BLaER1 treated with 17β-estradiol and CSF1 and Interleukin-3, amounts not matched to agents 10 nM and 100 nM (cell line): Measurements from ENCODE around the gene MBD3L2B.
A peak's percentile ranks its signal among the peaks of the same experiment; 100 is the strongest.

Source experiments
- H3K27ac ChIP-seq, 11 experiments: shearing (Covaris generic); formaldehyde crosslinking; 2 replicates each; pipeline ENCODE4 v1.8.1; 2022
- H3K27me3 ChIP-seq, 11 experiments: shearing (Covaris generic); formaldehyde crosslinking; 2 replicates each; pipeline ENCODE4 v1.8.1; 2022
- H3K36me3 ChIP-seq, 11 experiments: shearing (Covaris generic); formaldehyde crosslinking; 2 replicates each; pipeline ENCODE4 v1.8.1; 2022
- H3K4me1 ChIP-seq, 10 experiments: shearing (Covaris generic); formaldehyde crosslinking; 2 replicates each; pipeline ENCODE4 v1.8.1; 2022
- H3K4me2 ChIP-seq, 11 experiments: shearing (Covaris generic); formaldehyde crosslinking; 2 replicates each; pipeline ENCODE4 v1.8.1; 2022
- H3K4me3 ChIP-seq, 10 experiments: shearing (Covaris generic); formaldehyde crosslinking; 2 replicates each; pipeline ENCODE4 v1.8.1; 2022
- H3K9ac ChIP-seq, 11 experiments: shearing (Covaris generic); formaldehyde crosslinking; 2 replicates each; pipeline ENCODE4 v1.8.1; 2022
- H3K9me3 ChIP-seq, 11 experiments: shearing (Covaris generic); formaldehyde crosslinking; replicated peaks in 1 of 11; 2 replicates each; pipeline ENCODE4 v1.8.1; 2022
- H4K20me1 ChIP-seq, 11 experiments: shearing (Covaris generic); formaldehyde crosslinking; 2 replicates each; pipeline ENCODE4 v1.8.1; 2022
- Cebpa-rat ChIP-seq, 11 experiments: shearing (Covaris generic); IDR thresholded peaks; 2 replicates each; pipeline ENCODE4 v1.8.1; 2022

Gene MBD3L2B

GRCh38 chr19:7010722-7011593 is 10.3 kb downstream of the MBD3L2B start:
- no peaks in the 10 kb centered on the region for H3K27me3 ChIP-seq
- no peak overlapping the region for H3K9ac ChIP-seq
- H3K9me3 ChIP-seq, result peaks cover 0 to 4% (median 0%) of the 10 kb centered on the region in 11 experiments; a peak in 2 of 22 replicates
- no peak overlapping the region for H3K4me3 ChIP-seq
- H3K36me3 ChIP-seq, result no peaks in the 10 kb centered on the region
- H4K20me1 ChIP-seq, result no peaks in the 10 kb centered on the region
- no peak overlapping the region for H3K4me2 ChIP-seq
- H3K4me1 ChIP-seq, result peaks cover 20 to 45% (median 26%) of the 10 kb centered on the region in 10 experiments
- no peak overlapping the region for H3K27ac ChIP-seq
- TF ChIP-seq Cebpa-rat (IDR thresholded peaks at IDR 0.05), result no peak

DNA sequence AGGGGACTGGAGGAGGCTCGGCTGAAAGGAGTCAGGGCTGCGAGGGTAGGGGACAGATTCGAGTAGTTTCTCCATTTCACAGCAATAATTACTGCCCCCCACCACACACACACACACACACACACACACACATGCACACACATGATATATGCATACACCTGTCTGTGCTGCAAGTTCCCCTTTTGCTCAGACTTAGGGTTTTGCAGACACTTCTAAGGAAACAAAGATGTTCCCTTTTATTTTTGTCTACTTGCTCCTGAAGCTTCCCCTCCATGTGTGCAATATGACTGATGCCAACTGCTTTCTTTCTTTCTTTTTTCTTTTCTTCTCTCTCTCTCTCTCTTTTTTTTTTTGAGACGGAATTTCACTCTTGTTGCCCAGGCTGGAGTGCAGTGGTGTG is 13.4 kb downstream of the MBD3L2B start:
- H3K4me3 ChIP-seq, result no peak overlapping the region
- no peaks in the 10 kb centered on the region for H3K27me3 ChIP-seq
- H3K9me3 ChIP-seq, result peaks cover 0 to 4% (median 0%) of the 10 kb centered on the region in 11 experiments; a peak in 2 of 22 replicates
- 0 out of 22 replicates have a peak overlapping the region, but pooled peaks of 2 of the 11 experiments have one; percentile 9 to 37 for H3K4me2 ChIP-seq
- no peak overlapping the region for H3K27ac ChIP-seq
- TF ChIP-seq Cebpa-rat (IDR thresholded peaks at IDR 0.05), result no peak
- no peaks in the 10 kb centered on the region for H3K36me3 ChIP-seq
- H3K9ac ChIP-seq, result no peak overlapping the region
- no peaks in the 10 kb centered on the region for H4K20me1 ChIP-seq
- H3K4me1 ChIP-seq, result peaks cover 9 to 24% (median 12%) of the 10 kb centered on the region in 10 experiments

DNA sequence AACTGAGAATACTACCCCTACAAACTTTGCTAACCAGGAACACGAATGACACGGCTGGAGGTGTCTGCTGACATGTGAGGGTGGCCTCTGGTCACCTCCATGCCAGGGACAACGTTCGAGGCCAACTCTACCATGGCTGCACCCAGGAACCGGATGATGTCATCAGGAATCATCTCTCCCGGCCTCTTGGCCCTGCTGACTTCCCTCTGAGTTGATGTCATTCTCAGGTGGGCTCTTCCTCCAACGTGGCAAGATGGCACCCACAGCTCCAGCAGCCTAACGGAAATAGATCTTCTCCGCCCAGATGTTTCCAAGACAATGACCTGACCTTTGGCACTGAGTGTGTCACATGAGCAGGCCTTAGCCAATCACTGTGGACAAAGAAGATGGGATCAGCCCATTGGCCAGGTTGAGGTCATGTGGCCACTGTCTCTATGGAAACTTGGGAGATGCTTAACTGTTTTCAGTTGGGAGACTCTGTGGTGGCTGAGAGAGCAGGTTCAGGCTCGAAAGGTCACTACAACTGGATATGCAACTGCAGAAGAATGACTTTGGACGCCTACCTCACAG is 15.0 kb downstream of the MBD3L2B start:
- H3K4me2 ChIP-seq, result no peak overlapping the region

DNA sequence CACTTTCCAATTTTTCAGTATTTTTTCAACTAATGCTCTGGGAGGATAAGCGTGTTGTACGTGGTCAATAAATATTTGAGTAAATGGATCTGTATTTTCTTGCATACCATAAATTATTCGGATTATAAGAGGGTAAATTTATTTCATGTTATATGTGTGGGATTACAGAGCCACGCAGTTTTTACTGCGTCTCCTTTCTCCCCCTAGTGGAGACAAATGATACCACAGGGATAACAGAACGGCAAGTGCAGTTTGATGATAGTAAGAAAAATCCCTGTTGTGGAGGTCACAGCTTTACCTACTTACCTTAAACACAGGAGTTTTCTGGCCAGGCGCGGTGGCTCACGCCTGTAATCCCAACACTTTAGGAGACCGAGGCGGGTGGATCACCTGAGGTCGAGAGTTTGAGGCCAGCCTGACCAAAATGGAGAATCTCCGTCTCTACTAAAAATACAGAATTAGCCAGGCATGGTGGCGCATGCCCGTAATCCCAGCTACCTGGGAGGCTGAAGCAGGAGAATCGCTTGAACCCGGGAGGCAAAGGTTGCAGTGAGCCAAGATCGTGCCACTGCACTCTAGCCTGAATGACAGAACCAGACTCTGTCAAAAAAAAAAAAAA is 16.8 kb downstream of the MBD3L2B start:
- no peak for TF ChIP-seq Cebpa-rat (IDR thresholded peaks at IDR 0.05)
- H3K4me3 ChIP-seq, result no peak overlapping the region
- H4K20me1 ChIP-seq, result no peaks in the 10 kb centered on the region
- no peaks in the 10 kb centered on the region for H3K36me3 ChIP-seq
- H3K27me3 ChIP-seq, result no peaks in the 10 kb centered on the region
- no peak overlapping the region for H3K9ac ChIP-seq
- H3K4me2 ChIP-seq, result no peak overlapping the region
- peaks cover 0 to 4% (median 0%) of the 10 kb centered on the region in 11 experiments; a peak in 3 of 22 replicates for H3K9me3 ChIP-seq
- H3K27ac ChIP-seq, result no peak overlapping the region
- peaks cover 7 to 51% (median 19%) of the 10 kb centered on the region in 10 experiments for H3K4me1 ChIP-seq

More for the DNA sequence above, 15.0 kb downstream of the MBD3L2B start:
- H3K9me3 ChIP-seq, result peaks cover 0 to 4% (median 0%) of the 10 kb centered on the region in 11 experiments; a peak in 2 of 22 replicates
- TF ChIP-seq Cebpa-rat (IDR thresholded peaks at IDR 0.05), result no peak
- H3K4me1 ChIP-seq, result peaks cover 9 to 38% (median 12%) of the 10 kb centered on the region in 10 experiments
- H3K27ac ChIP-seq, result no peak overlapping the region
- no peaks in the 10 kb centered on the region for H3K27me3 ChIP-seq
- no peak overlapping the region for H3K4me3 ChIP-seq
- H3K36me3 ChIP-seq, result no peaks in the 10 kb centered on the region
- H3K9ac ChIP-seq, result no peak overlapping the region
- H4K20me1 ChIP-seq, result no peaks in the 10 kb centered on the region

- TF ChIP-seq Cebpa-rat (IDR thresholded peaks at IDR 0.05), result no peak
- Histone ChIP-seq H4K20me1 (no peaks in the 10 kb centered on the region), H3K27me3 (no peaks in the 10 kb centered on the region), H3K27ac (peak overlapping the region in 5 of 11 experiments; percentile 54 to 92 (median 88); a peak in 9 of 22 replicates), H3K9me3 (peaks cover 0 to 26% (median 3%) of the 10 kb centered on the region in 11 experiments; a peak in 9 of 22 replicates), H3K4me2 (peak overlapping the region in 7 of 11 experiments; percentile 6 to 94 (median 70); a peak in 11 of 22 replicates), H3K9ac (peak overlapping the region in 4 of 11 experiments; percentile 13 to 75 (median 72); a peak in 5 of 22 replicates), H3K4me1 (peaks cover 0 to 70% (median 15%) of the 10 kb centered on the region in 10 experiments; a peak in 13 of 20 replicates), H3K4me3 (peak overlapping the region in 2 of 10 experiments; percentile 11 to 31; a peak in 1 of 20 replicates), H3K36me3 (no peaks in the 10 kb centered on the region)
Measured at GRCh38 chr19:7000816-7001215, 20.4 kb downstream of the MBD3L2B start.

GRCh38 chr19:7000333-7000732 is 20.9 kb downstream of the MBD3L2B start:
- Histone ChIP-seq H3K36me3 (peaks cover 0 to 3% (median 0%) of the 10 kb centered on the region in 11 experiments; a peak in 2 of 22 replicates), H3K9me3 (peaks cover 2 to 31% (median 7%) of the 10 kb centered on the region in 11 experiments; a peak in 14 of 22 replicates), H3K27me3 (no peaks in the 10 kb centered on the region), H3K27ac (peak overlapping the region in 5 of 11 experiments; percentile 54 to 92 (median 88); a peak in 9 of 22 replicates), H3K9ac (peak overlapping the region in 4 of 11 experiments; percentile 13 to 75 (median 72); a peak in 5 of 22 replicates), H3K4me3 (peak overlapping the region in 2 of 10 experiments; percentile 11 to 31; a peak in 1 of 20 replicates), H4K20me1 (no peaks in the 10 kb centered on the region), H3K4me2 (peak overlapping the region in 7 of 11 experiments; percentile 6 to 94 (median 70); a peak in 11 of 22 replicates), H3K4me1 (peaks cover 0 to 70% (median 15%) of the 10 kb centered on the region in 10 experiments; a peak in 13 of 20 replicates)
- no peak for TF ChIP-seq Cebpa-rat (IDR thresholded peaks at IDR 0.05)

DNA sequence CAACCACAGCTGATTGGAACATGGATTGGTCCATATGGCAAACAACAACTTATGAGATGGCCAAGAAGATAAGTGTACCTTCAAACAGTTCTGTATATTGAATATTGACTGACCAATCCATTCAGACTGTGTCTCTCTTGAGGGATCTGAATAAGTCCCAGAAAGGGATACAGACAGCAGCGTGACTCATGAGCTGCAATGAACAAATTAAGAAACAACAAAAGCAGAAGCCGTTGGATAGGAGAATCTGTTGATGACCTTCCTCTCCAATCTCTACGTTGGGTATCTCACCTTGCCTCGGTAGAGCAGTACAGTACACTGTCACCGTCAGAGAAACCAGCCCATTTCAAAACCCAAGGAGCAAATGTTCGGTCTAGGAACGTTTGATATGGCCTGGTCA is 21.3 kb downstream of the MBD3L2B start:
- peak overlapping the region in 5 of 11 experiments; percentile 69 to 94 (median 86); a peak in 10 of 22 replicates for H3K4me2 ChIP-seq
- H3K9me3 ChIP-seq, result peaks cover 5 to 35% (median 10%) of the 10 kb centered on the region in 11 experiments; a peak in 14 of 22 replicates
- H4K20me1 ChIP-seq, result no peaks in the 10 kb centered on the region
- H3K27ac ChIP-seq, result peak overlapping the region in 4 of 11 experiments; percentile 66 to 92 (median 88); a peak in 8 of 22 replicates
- H3K4me1 ChIP-seq, result peaks cover 0 to 70% (median 15%) of the 10 kb centered on the region in 10 experiments; a peak in 13 of 20 replicates
- H3K27me3 ChIP-seq, result no peaks in the 10 kb centered on the region
- no peak overlapping the region; a peak in 1 of 20 replicates for H3K4me3 ChIP-seq
- TF ChIP-seq Cebpa-rat (IDR thresholded peaks at IDR 0.05), result no peak
- peaks cover 0 to 7% (median 0%) of the 10 kb centered on the region in 11 experiments; a peak in 2 of 22 replicates for H3K36me3 ChIP-seq
- peak overlapping the region in 3 of 11 experiments; percentile 72 to 75 (median 73); a peak in 4 of 22 replicates for H3K9ac ChIP-seq
